GM12892 (cell line): ENCODE results near the gene C1S.

Experiments used
- POLR2A ChIP-seq: IDR thresholded peaks from 2 replicates; pipeline ENCODE4 v1.6.1; 2011; ENCODE audit warnings: low read depth, low read length, control low read depth
- POLR2AphosphoS5 ChIP-seq: IDR thresholded peaks from 2 replicates; pipeline ENCODE4 v1.6.1; 2011; ENCODE audit warnings: low read depth, low read length, control low read depth

DNA sequence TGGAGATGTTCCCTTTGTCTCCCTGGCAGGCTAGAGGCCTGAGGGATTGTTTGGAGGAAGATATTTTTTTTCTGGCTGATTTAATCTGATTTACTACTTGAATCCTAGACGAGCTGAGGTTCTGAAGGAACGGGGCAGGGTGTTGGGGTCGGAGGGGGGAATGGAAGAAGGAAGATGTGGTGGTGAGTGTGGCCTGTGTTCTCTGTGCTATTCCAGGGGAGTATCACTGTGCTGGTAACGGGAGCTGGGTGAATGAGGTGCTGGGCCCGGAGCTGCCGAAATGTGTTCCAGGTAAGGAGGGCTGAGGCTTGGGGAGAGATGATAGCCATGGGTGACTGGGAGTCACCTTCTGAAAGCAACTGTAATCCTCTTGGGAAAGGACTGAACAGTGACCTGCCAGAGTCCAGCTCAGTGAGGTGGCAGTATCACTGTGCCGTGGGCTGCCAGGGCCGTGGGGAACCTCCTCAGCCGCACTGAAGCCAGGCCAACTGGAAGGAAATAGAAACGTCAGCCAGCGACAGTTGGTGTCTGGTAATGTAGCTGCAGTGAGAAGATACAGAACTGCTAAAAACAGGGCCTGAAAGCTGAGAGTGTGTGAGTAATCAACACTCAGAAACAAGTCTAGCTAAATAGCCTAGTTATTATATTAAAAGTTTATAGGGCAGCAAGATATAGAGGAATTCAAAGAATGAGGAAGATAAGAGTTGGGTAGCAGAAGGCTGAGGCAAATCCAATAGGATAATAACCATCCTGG is 7.9 kb downstream of the C1S start:
- TF ChIP-seq POLR2A (no peak), POLR2AphosphoS5 (no peak)
